T-cell (primary cell): ENCODE data around the gene NXPE3. TPM values are rescaled to one million over a fixed set of nuclear protein-coding genes. Genes with fewer than 3 reads are reported as not detected.
A peak's percentile ranks its signal among the peaks of the same experiment; 100 is the strongest.

Experiments
- ATAC-seq, 4 experiments: fragments of 200-7000 bp in 3 of 4; fragments of 150-1000 bp in 1 of 4; cut with Tn5 transposase; replicated peaks in 1 of 4; 1 replicate in 3 of 4; 2 replicates in 1 of 4; pipeline ENCODE4 v1.10.0; 2021; ENCODE audit warnings: moderate library complexity in 3 of 4, mild to moderate bottlenecking in 2 of 4, moderate number of reproducible peaks in 1 of 4
- CTCF ChIA-PET, 2 donors: fragments of 300-600 bp; sonication (Branson Sonifier 250); formaldehyde crosslinking; loops; one replicate each; lab custom pipeline; 2022; ENCODE audit warnings: antibody characterized with exemption in 2 of 2; lab: Charles Lee
- POLR2A ChIA-PET, 2 donors: fragments of 300-600 bp; sonication (Branson Sonifier 250); formaldehyde crosslinking; loops; one replicate each; lab custom pipeline; 2022; ENCODE audit warnings: antibody characterized with exemption in 2 of 2; lab: Charles Lee
- DNase-seq, 35 experiments: peaks; one replicate each; pipeline versions ENCODE4 v3.0.0 to v3.0.0-alpha.2; 2013 to 2023
- H3K27ac ChIP-seq: one replicate; pipeline ENCODE4 v1.5.1; 2013; ENCODE audit warnings: low read length
- H3K27me3 ChIP-seq, 2 experiments: replicated peaks in 1 of 2; 1 replicate in 1 of 2; 2 replicates in 1 of 2; pipeline versions ENCODE4 v1.6.1 to v1.7.0; 2013; ENCODE audit warnings: low read length in 1 of 2, mixed read lengths in 1 of 2; ENCODE audit not compliant: control insufficient read depth in 2 of 2, insufficient read depth in 2 of 2; ENCODE audit errors: extremely low read depth in 1 of 2
- H3K36me3 ChIP-seq, 2 donors: 1 replicate in 1 of 2; 2 replicates in 1 of 2; pipeline versions ENCODE4 v1.6.1 to v1.7.0; 2013; ENCODE audit warnings: low read length in 1 of 2; ENCODE audit not compliant: control insufficient read depth in 2 of 2, insufficient read depth in 1 of 2; ENCODE audit errors: extremely low read depth in 1 of 2
- H3K4me1 ChIP-seq, 2 experiments: 1 replicate in 1 of 2; 2 replicates in 1 of 2; pipeline versions ENCODE4 v1.6.1 to v1.7.0; 2013; ENCODE audit warnings: low read length in 2 of 2, mixed read lengths in 1 of 2; ENCODE audit not compliant: insufficient read depth in 2 of 2, control insufficient read depth in 1 of 2; ENCODE audit errors: extremely low read depth in 1 of 2
- H3K4me3 ChIP-seq, 2 donors: 1 replicate in 1 of 2; 2 replicates in 1 of 2; pipeline versions ENCODE4 v1.5.1 to v1.7.0; 2013; ENCODE audit warnings: mild to moderate bottlenecking in 2 of 2, low read length in 1 of 2, moderate library complexity in 1 of 2; ENCODE audit not compliant: control insufficient read depth in 1 of 2; ENCODE audit errors: extremely low read depth in 1 of 2
- H3K9me3 ChIP-seq: 2 replicates; pipeline ENCODE4 v1.7.0; 2013
- H3K27ac Mint-ChIP-seq, 2 donors: one replicate each; pipeline ENCODE4 v1.8.0; 2020 to 2021; ENCODE audit warnings: mild to moderate bottlenecking in 2 of 2, mixed read lengths in 2 of 2
- H3K27me3 Mint-ChIP-seq, 2 donors: one replicate each; pipeline ENCODE4 v1.8.0; 2021 to 2022; ENCODE audit warnings: mixed read lengths in 2 of 2
- H3K36me3 Mint-ChIP-seq: one replicate; pipeline ENCODE4 v1.8.0; 2021; ENCODE audit warnings: mixed read lengths
- H3K4me1 Mint-ChIP-seq, 3 donors: one replicate each; pipeline ENCODE4 v1.8.0; 2020 to 2022; ENCODE audit warnings: mixed read lengths in 3 of 3, mild to moderate bottlenecking in 1 of 3
- H3K4me3 Mint-ChIP-seq, 3 donors: one replicate each; pipeline ENCODE4 v1.8.0; 2020 to 2022; ENCODE audit warnings: mild to moderate bottlenecking in 3 of 3, mixed read lengths in 3 of 3, moderate library complexity in 3 of 3
- H3K9me3 Mint-ChIP-seq, 3 donors: one replicate each; pipeline ENCODE4 v1.8.0; 2020 to 2022; ENCODE audit warnings: mixed read lengths in 3 of 3
- WGBS: methylation state at CpG from one replicate; pipeline ENCODE4 v1.1.5; 2013; ENCODE audit warnings: missing lambda C conversion rate; ENCODE audit not compliant: insufficient coverage; 5-methylcytosine and 5-hydroxymethylcytosine counted together
- total RNA-seq, 35 experiments: library from RNA in 6 of 35; stranded (reverse) in 6 of 35; fragments of 120-200 nt in 1 of 35; gene quantifications; one replicate each; pipeline versions ENCODE4 v1.2.1 to v1.2.4 and lab custom pipeline; 2013 to 2026

NXPE3 gene
- total RNA-seq, 5 donors from 2014 or later (not counting 1 experiment from before 2014, with no cell fraction given): 38.0 to 44.8 (median 41.3) TPM

GRCh38 chr3:101812895-101813294 lies 33.9 kb downstream of the NXPE3 start:
- CTCF ChIA-PET: interaction anchor here (0.6 to 6.8 kb wide), 17 partner anchors 9 to 724 kb away, joined by 3 to 112 read pairs (median 6); no protein-coding TSS in a partner anchor
- ATAC-seq (no peak), DNase-seq (no peak)
- peak overlapping the region in 1 of 2 donors; percentile 52 for H3K27ac Mint-ChIP-seq
- Histone ChIP-seq H3K4me1 (peaks cover 6 to 25% of the 10 kb centered on the region in 2 experiments), H3K27me3 (no peaks in the 10 kb centered on the region), H3K9me3 (no peaks in the 10 kb centered on the region), H3K27ac (no peak overlapping the region), H3K36me3 (peaks cover 3 to 11% of the 10 kb centered on the region in 2 donors), H3K4me3 (no peak overlapping the region)
- peaks cover 49 to 54% (median 52%) of the 10 kb centered on the region in 3 donors for H3K4me1 Mint-ChIP-seq
- H3K4me3 Mint-ChIP-seq: no peak overlapping the region
- POLR2A ChIA-PET: interaction anchor here (0.6 to 2.1 kb wide), 4 partner anchors 8 to 1097 kb away, joined by 3 to 8 read pairs (median 4); partner anchors contain the start of gene NFKBIZ (in 1 of the 2)
- no peaks in the 10 kb centered on the region for H3K27me3 Mint-ChIP-seq
- H3K36me3 Mint-ChIP-seq: peaks cover 17% of the 10 kb centered on the region
- H3K9me3 Mint-ChIP-seq: no peaks in the 10 kb centered on the region

DNA sequence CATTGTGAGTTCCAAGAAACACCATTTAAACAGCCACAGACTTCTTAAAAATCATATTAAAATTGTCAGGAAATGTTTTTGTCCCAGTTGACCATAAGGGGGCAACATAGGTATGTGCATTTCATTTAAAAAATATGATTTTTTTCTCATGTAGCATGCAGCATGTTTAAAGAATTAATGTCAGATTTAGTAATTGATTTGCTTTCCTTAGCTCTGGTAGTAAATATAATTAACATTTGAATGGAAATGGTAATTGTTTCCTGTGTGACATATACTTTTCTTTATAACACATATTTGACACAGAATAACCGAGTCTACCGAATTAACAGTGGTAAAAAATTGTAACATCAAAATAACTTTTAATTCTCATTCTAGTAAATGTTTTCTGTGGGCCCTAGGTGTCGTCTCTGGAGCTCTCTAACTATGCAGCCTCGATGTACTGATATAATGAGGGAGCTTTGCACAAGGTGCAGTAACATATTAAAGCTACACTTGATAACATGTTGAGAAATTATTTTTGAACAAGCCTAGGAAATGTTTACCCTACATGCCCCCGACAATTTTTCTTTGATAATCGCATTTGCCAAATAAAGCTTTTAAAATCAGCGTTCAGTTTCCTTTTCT lies 34.9 kb downstream of the NXPE3 start:
- Histone ChIP-seq H3K9me3 (no peaks in the 10 kb centered on the region), H3K27ac (no peak overlapping the region), H3K27me3 (no peaks in the 10 kb centered on the region), H3K4me3 (no peak overlapping the region), H3K36me3 (peaks cover 4 to 17% of the 10 kb centered on the region in 2 donors), H3K4me1 (peaks cover 6 to 25% of the 10 kb centered on the region in 2 experiments)
- H3K4me1 Mint-ChIP-seq: peaks cover 48 to 59% (median 50%) of the 10 kb centered on the region in 3 donors
- POLR2A ChIA-PET: interaction anchor here (0.6 to 2.1 kb wide), 8 partner anchors 10 to 411 kb away, joined by 3 to 8 read pairs (median 4); partner anchors contain the start of gene NFKBIZ (in 1 of the 2)
- ATAC-seq: no peak
- H3K9me3 Mint-ChIP-seq: no peaks in the 10 kb centered on the region
- DNase-seq: peak in 1 of 35 experiments; percentile 58
- peaks cover 21% of the 10 kb centered on the region for H3K36me3 Mint-ChIP-seq
- H3K27ac Mint-ChIP-seq: no peak overlapping the region
- H3K27me3 Mint-ChIP-seq: no peaks in the 10 kb centered on the region
- H3K4me3 Mint-ChIP-seq: no peak overlapping the region
- 88% methylated on average over 4 of the region's 7 CpGs for WGBS
- CTCF ChIA-PET: interaction anchor here (0.5 to 1.7 kb wide), 23 partner anchors 8 to 1481 kb away, joined by 3 to 26 read pairs (median 5); no protein-coding TSS in a partner anchor

- H3K36me3 ChIP-seq: peaks cover 4 to 17% of the 10 kb centered on the region in 2 donors
- CTCF ChIA-PET: interaction anchor here (0.5 to 1.7 kb wide), 16 partner anchors 10 to 722 kb away, joined by 3 to 26 read pairs (median 6); no protein-coding TSS in a partner anchor
- H3K9me3 ChIP-seq: no peaks in the 10 kb centered on the region
- peaks cover 39 to 55% (median 45%) of the 10 kb centered on the region in 3 donors for H3K4me1 Mint-ChIP-seq
- H3K4me3 Mint-ChIP-seq: peak overlapping the region in 1 of 3 donors; percentile 40
- H3K27me3 ChIP-seq: no peaks in the 10 kb centered on the region
- 67% methylated on average over 1 of the region's 3 CpGs for WGBS
- H3K27me3 Mint-ChIP-seq: no peaks in the 10 kb centered on the region
- no peak for DNase-seq
- H3K27ac ChIP-seq: no peak overlapping the region
- H3K36me3 Mint-ChIP-seq: peaks cover 27% of the 10 kb centered on the region
- ATAC-seq: peak in 1 of 4 experiments; percentile 65
- peaks cover 6 to 18% of the 10 kb centered on the region in 2 experiments for H3K4me1 ChIP-seq
- H3K27ac Mint-ChIP-seq: peak overlapping the region; percentile 6 to 66
- H3K9me3 Mint-ChIP-seq: no peaks in the 10 kb centered on the region
- POLR2A ChIA-PET: interaction anchor here (0.6 to 2.1 kb wide), 5 partner anchors 13 to 44 kb away, joined by 4 to 8 read pairs (median 5); partner anchors contain the start of gene NFKBIZ (in 1 of the 2)
- no peak overlapping the region for H3K4me3 ChIP-seq
Observed at GRCh38 chr3:101814835-101815234, 35.8 kb downstream of the NXPE3 start.

DNA sequence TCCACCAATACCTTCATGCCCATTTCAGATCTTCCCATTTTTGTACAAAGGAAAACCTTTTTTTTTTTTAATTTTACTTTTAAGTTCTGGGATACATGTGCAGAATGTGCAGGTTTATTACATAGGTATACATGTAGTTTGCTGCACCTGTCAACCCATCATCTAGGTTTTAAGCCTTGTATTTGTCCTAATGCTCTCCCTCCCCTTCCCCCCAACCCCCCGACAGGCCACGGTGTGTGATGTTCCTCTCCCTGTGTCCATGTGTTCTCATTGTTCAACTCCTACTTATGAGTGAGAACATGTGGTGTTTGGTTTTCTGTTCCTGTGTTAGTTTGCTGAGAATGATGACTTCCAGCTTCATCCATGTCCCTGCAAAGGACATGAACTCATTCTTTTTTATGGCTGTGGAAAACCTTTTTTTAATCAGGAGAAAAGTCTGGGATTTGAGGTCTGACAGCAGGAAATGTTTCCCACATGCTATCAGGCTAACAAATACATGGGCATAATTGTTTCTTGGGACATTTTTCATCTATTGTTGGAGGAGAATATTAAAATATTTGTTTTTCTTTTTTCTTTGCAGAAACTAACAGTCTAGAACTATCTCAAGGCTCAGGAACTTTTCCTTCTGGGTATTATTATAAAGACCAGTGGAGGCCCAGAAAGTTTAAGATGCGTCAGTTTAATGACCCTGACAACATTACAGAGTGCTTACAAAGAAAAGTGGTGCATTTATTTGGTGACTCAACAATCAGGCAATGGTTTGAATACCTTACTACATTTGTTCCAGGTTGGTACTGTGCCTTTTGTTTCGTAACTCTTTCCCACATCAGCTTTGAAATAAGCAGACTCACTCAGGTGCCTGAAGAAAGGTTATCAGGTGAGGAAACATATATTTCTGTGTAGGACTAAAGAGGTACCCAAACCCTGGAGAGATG lies 37.5 kb downstream of the NXPE3 start:
- ATAC-seq (no peak), DNase-seq (no peak)
- peaks cover 31 to 41% (median 37%) of the 10 kb centered on the region in 3 donors for H3K4me1 Mint-ChIP-seq
- peak overlapping the region; percentile 10 to 22 for H3K27ac Mint-ChIP-seq
- no peak overlapping the region for H3K4me3 Mint-ChIP-seq
- peaks cover 36% of the 10 kb centered on the region for H3K36me3 Mint-ChIP-seq
- Histone ChIP-seq H3K36me3 (peaks cover 4 to 23% of the 10 kb centered on the region in 2 donors), H3K27ac (no peak overlapping the region), H3K4me1 (peaks cover 3 to 13% of the 10 kb centered on the region in 2 experiments), H3K9me3 (no peaks in the 10 kb centered on the region), H3K27me3 (no peaks in the 10 kb centered on the region), H3K4me3 (no peak overlapping the region)
- POLR2A ChIA-PET: interaction anchor here (0.5 to 1.0 kb wide), 4 partner anchors 8 to 1049 kb away, joined by 3 to 6 read pairs (median 3); no protein-coding TSS in a partner anchor
- no peaks in the 10 kb centered on the region for H3K27me3 Mint-ChIP-seq
- WGBS: no CpG with 5 or more reads among the region's 4 CpGs
- CTCF ChIA-PET: interaction anchor here (1.0 to 2.4 kb wide), 6 partner anchors 9 to 720 kb away, joined by 3 to 11 read pairs (median 5); no protein-coding TSS in a partner anchor
- no peaks in the 10 kb centered on the region for H3K9me3 Mint-ChIP-seq

DNA sequence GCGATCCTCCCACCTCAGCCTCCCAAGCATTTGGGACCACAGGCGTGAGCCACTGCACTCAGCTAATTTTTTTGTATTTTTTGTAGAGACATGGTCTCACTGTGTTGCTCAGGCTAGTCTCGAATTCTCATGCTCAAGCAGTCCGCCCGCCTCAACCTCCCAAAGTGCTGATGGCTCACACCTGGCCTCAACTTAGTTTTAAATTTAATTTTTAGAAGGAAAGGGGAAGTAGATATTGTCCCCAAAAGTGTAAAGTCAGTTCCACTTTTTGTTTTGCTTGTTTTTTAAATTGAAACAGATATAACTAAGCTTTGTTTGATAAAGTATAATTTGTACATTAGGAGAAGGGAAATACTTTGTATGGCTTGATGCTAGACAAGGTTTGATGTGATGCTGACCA lies 39.0 kb downstream of the NXPE3 start:
- H3K4me3 Mint-ChIP-seq: no peak overlapping the region
- H3K4me1 Mint-ChIP-seq: peaks cover 37 to 44% (median 43%) of the 10 kb centered on the region in 3 donors
- H3K36me3 Mint-ChIP-seq: peaks cover 47% of the 10 kb centered on the region
- H3K4me1 ChIP-seq: peaks cover 3 to 13% of the 10 kb centered on the region in 2 experiments
- CTCF ChIA-PET: interaction anchor here (0.7 to 2.4 kb wide), 6 partner anchors 11 to 411 kb away, joined by 3 to 11 read pairs (median 4); no protein-coding TSS in a partner anchor
- H3K36me3 ChIP-seq: peaks cover 4 to 32% of the 10 kb centered on the region in 2 donors
- H3K27ac Mint-ChIP-seq: peak overlapping the region in 1 of 2 donors; percentile 71
- no peaks in the 10 kb centered on the region for H3K9me3 Mint-ChIP-seq
- H3K4me3 ChIP-seq: no peak overlapping the region
- H3K9me3 ChIP-seq: no peaks in the 10 kb centered on the region
- H3K27ac ChIP-seq: no peak overlapping the region
- no peaks in the 10 kb centered on the region for H3K27me3 Mint-ChIP-seq
- H3K27me3 ChIP-seq: no peaks in the 10 kb centered on the region
- POLR2A ChIA-PET: interaction anchor here (0.6 to 1.1 kb wide), 3 partner anchors 11 to 39 kb away, joined by 3 to 4 read pairs (median 3); no protein-coding TSS in a partner anchor
- DNase-seq (no peak), ATAC-seq (no peak)
- WGBS: no CpG with 5 or more reads among the region's 5 CpGs
